Glomerular endothelial cell (primary cell): ENCODE results near the gene UAP1L1. TPM values are rescaled to one million over a fixed set of nuclear protein-coding genes. Genes with fewer than 3 reads are reported as not detected.
"Not testable (repeated sequence)": the region's sequence is repeated elsewhere in the genome, so short reads cannot be mapped to it uniquely, and the experiment has no call there.

ENCODE experiments used
- DNase-seq: peaks from one replicate; pipeline ENCODE4 v3.0.0-alpha.2; 2011; ENCODE audit warnings: low read depth, low spot score; ENCODE audit errors: extremely low read depth
- total RNA-seq: library from RNA; depleted of rRNA; stranded (reverse); fragments of >200 nt; gene quantifications from 2 replicates; pipeline ENCODE4 v1.2.3, GENCODE V29; 2015

The UAP1L1 gene
- total RNA-seq, 1 donor from 2014 or later, result 30.3 TPM

DNA sequence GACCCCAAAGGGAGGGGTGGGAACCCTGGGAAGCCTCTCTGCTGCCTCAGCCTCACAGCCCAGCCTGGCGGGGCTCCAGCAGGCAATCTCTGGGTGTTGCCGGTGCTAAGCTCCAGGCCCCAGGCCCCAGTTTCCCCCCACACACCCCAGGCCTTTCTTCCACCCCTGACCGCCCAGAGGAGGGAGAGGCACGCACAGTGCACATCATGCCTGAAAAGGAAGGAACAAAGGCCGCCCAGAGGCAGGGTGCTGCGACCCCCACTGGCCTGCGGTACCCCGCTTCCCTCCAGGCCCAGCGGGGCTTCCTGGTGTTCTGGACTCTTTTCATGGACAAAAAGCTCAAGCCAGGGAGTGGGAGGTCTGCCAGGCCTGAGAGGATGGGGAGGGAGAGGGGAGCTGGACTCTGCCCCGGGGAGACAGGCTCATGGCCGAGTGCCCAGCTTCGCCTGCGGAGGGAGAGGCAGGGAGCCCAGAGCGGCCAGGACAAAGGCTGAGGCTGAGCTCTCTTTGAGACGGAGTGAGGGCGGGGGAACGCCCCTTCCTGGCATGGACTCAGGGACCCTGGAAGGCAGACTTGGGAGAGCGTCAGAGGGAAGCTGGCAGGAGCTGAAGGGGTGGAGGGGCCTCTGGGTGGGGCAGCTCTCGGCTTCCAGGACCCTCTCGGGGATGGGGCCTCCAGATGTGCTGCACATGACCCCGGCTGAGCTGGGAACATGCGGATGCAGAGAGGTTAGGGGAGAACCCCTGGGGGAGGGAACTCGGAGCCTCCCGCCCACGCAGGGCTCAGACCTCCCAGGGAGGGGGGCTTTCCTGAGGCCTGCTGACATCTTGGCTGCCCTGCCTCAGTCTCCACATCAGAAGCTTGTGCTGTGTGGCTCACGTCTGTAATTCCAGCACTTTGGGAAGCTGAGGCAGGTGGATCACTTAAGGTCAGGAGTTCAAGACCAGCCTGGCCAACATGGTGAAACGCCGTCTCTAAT is 21.6 kb upstream of the UAP1L1 start:
- no peak for DNase-seq

DNA sequence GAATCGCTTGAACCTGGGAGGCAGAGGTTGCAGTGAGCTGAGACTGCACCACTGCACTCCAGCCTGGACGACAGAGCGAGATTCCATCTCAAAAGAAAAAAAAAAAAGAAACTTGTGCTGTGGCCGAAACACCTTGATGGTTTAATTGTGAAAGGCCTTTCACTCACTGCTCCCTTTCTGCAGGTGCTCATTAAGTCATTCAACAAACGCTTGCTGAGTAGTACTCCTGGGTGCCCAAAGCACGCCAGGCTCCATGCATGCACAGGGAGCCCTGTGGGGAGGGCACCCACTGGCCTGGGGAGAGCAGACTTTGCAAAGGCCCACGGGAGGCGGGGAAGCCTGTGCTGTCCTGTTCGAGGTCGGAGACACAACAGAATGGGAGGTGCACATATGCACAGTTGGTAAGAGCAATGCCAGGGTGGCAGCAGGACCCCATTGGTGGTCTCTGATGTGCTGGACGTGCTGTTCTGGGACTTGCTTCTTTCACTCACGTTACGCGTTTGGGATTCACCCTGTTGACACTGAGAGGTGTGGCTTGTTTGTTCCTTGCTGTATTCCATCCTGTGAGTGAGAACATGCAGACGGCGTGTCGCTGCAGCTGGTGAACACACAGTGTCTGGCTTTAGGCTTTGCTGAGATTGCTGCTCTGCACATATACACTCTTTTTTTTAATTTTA is 20.4 kb upstream of the UAP1L1 start:
- DNase-seq, result no peak

DNA sequence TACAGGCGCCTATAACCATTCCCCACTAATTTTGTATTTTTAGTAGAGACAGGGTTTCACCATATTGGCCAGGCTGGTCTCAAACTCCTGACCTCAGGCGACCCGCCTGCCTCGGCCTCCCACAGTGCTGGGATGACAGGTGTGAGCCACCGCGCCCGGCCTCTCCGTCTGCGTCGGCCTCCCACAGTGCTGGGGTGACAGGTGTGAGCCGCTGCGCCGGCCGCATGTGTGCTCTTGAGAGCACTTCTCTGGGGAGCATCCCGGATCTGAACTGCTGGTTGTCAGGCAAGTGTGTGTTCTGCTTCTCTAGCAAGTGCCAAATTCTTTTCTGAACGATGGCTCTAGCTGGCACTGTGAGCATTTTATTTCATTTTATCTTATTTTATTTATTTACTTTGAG is 19.8 kb upstream of the UAP1L1 start:
- DNase-seq, result no peak

DNA sequence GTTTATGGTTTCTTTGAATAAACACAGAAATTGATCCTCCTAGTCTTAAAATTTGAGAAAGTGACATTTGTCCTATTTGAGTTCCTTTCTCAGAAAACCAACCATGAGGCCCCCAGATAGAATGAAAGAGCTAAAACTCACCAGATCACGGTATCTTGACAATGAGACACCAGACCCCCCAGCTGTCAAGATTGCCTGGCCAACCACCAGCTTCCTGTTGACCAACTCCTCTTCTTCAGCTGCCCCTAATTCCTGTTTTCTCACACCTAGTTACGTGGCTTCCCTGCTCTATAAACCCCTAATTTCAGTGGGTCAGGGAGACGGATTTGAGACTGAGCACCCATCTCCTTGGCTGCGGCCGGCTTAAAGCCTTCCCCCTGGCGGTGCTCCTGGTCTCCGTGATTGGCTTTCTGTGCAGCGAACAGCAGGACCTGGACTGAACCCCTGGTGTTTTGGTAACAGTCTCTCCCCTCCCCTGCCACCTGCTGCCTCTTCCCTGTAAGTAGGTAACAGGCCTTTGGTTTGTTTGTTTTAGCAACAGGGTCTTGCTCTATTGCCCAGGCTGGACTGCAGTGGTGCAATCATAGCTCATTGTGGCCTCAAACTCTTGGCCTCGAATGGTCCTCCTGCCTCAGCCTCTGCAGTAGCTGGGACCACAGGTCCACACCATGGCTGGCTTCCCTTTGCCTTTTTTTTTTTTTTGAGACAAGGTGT is 18.6 kb upstream of the UAP1L1 start:
- DNase-seq, result no peak

DNA sequence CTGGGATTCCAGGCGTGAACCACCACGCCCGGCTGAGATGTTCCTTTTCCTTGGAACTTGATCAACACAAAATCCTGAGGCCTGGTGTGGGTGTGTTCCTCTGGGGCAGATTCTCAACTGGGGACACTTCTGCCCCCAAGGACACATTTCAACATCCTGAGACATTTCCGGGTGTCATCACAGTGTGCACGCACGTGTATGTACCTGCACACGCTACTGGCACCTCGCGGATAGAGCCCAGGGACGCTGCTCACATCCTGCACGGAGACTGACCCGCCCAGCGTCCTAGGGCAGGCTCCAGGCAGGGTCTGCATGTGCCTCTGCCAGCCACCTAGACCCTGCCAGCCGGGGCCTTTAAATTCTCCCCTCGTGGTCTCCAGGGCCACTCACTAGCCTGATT is 14.9 kb upstream of the UAP1L1 start:
- no peak for DNase-seq

DNA sequence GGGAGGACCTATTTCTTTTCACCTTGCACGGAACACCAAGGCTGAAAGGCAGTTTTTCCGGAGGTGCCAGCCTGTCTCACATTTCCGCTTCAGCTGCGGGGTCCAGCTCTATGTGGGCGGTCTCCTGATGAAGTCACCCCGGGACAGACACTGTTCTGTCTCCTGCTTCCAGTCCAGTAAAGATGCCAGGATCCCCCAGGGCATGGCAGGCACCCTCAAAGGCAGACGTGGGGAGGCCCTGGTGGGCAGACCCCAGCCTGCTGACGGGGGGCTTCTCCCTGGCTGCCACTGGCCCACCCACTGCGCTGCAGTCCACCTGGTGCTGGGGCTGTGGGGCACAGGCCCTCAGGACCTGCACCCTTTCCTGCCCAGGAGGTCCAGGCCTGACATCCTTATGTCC is 14.5 kb upstream of the UAP1L1 start:
- DNase-seq, result not testable (repeated sequence)

DNA sequence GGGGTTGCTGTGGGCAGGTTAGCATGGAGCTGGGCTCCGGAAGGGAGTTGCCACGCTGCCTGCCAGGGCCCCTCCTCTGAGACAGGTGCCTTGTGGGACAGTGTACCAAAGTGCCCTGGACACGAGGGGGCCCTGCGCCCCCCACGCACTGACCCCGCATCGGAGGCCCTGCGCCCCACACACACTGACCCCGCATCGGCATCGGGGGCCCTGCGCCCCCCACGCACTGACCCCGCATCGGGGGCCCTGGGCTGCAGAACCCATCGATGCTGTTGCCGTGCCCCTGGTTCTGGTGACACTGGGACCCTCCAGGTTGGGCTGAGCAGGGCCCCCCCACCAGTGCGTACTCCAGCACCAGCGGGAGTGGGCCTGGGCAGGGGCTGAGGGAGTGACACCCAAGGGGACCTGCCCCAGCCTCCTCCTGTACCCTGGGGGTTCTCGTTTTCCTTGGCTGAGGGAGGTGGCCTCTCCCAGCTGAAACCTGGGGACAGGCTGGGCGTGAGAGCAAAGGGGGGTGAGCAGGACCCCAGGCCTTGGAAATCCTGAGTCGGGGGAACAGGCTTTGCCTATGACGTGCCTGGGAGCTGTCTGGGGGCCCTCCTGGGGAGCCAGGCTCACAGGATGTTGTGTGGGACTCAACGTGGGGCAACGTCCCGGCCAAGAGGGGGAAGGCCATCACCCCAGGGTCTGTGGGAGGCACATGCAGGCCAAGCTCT is 13.8 kb upstream of the UAP1L1 start:
- no peak for DNase-seq

DNA sequence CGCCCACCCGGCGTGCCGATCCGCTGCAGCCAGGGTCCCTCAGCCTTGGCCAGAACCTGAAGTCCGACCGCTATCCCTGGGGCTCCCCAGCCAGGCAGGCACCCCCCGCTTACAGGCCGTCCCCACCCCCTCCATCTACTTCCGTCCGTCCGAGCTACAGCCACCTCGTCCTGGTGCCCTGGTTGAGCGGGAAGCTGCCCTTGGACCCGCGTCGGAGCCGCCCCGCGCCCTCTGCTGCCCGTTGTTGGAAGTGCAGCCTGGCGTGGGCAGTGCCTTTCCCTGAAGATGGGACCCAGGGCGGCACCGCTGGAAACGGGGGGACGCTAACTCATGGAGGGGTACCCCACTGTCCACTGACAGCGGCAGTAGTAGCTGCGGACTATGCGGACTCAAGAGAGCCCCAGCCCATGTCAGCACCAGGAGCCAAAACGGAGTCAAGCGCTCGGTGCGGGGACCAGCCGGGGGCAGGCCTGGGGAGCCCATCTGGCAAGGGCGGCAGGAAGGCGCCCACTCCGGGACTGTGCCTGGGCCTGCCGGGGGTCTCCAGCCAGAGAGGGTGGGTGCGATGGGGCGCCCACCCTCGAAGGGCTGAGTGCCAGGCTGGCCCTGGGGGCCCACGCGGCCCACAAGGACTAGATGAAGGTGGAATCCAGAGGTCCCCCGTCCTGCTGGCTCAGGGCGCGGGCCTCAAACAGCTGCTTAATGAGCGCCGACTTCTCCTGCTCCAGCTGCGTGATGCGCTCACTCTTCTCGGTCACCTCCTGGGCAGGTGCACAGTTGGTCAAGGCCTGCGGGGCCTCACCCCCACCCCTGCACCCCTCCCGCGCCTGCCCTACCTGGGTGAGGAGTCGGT is 13.1 kb upstream of the UAP1L1 start:
- no peak for DNase-seq

DNA sequence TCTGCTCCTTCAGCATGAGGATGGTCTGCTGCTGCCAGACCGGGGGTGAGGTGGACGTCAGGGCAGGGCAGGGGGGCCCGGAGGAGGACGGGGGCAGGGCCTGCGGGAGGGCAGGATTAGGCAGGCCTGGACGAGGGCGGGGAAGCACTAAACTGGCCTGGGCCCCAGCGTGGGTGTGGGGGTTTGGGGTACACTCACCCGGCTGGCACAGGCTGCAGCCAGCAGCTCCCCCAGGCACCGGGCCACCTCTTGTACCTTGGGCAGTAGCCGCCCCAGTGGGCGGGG is 12.5 kb upstream of the UAP1L1 start:
- no peak for DNase-seq

DNA sequence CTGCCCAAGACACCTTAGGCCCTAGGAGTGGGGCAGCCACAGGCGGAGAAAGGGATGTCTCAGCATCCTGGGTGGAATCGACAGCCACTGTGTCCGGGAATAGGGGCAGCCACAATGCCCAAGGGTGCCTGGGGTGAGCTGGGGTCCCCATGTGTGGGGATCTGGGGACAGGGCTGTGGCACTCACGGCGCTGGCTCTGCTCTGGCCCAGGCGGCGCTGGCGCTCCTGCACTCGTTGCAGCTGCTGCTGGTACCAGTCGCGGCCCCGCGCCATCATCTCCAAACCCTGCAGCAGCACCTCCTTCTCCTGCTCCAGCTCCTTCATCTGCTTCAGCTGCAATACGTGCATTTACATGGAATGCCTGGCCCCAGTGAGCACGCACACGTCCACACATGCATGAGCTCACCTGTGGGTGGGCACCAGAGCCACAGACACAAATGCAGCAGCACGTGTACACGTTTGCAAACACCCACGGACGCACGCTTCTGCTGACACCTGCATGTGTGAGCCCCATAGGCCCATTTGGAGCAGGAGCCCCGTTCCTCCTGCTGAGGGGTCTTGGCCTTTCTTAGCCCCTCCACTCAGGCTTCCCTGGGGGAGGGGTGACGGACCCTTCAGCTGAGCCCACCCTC is 11.9 kb upstream of the UAP1L1 start:
- DNase-seq, result no peak

DNA sequence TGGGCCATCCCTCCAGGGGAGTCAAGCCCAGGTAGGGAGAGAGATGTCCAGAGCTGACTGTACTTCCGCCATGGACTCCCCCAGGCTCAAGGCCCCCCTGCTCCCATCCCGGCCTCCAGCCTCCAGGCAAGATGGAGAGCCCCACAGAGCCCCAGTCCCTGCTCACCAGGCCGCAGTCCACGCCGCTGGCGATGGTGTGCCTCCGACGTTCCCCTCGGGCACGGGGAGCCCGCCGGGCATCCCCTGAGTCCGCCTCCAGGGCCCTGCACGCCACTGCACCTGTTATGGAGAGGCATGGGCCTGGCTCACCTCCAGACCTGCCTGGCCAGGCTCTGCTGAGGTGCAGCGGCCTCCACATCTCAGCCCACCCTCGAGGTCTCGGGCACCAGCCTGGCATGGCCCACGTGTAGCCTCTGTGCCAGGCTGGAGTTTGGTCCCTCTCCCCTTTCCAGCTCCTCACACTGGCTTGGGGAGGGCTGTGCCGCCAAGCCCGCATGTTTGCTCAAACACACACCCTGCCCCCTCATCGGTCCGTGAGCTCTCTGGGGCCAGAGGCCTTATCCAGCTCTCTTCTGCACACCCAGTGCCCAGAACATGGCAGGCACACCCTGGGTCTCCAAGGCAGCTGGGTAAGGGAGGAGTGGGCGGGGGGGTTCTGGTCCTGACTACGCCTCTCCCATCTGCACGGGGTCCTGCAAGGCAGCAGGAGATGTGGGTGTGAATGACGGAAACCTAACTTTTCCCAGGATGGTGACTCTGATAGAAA is 11.0 kb upstream of the UAP1L1 start:
- no peak for DNase-seq

DNA sequence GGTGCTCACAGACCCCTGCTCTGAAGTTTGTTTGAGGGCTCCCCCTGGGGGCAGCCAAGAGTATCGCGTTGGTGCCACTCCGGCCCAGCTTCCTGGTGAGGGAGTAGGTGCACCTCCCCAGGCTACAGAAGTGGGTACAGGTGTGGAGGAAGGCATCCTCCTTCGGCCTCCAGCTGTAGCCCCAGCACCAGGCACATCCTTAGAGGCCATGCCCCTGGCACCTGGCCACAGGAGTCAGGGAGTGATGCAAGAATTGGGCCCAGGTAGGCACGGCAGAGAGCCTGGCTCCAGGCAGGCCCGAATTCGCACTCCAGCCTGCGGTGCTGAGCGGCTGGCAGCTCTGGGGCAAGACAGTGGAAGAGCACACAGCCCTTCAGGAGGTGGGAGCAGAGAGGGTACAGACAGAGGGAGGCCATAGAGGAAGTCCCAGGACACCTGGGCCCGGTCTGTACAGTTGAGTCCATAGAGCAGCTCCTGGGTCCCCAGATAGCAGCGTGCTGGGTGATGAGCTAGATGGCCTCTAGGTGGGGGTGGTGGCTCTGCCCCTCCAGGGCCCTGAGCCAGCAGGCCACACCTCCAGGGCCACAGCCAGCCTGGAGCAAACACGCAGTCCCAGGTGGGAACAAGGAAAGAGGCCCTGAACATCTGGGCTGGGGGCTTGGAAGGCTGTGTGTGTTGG is 9.3 kb upstream of the UAP1L1 start:
- DNase-seq, result no peak

DNA sequence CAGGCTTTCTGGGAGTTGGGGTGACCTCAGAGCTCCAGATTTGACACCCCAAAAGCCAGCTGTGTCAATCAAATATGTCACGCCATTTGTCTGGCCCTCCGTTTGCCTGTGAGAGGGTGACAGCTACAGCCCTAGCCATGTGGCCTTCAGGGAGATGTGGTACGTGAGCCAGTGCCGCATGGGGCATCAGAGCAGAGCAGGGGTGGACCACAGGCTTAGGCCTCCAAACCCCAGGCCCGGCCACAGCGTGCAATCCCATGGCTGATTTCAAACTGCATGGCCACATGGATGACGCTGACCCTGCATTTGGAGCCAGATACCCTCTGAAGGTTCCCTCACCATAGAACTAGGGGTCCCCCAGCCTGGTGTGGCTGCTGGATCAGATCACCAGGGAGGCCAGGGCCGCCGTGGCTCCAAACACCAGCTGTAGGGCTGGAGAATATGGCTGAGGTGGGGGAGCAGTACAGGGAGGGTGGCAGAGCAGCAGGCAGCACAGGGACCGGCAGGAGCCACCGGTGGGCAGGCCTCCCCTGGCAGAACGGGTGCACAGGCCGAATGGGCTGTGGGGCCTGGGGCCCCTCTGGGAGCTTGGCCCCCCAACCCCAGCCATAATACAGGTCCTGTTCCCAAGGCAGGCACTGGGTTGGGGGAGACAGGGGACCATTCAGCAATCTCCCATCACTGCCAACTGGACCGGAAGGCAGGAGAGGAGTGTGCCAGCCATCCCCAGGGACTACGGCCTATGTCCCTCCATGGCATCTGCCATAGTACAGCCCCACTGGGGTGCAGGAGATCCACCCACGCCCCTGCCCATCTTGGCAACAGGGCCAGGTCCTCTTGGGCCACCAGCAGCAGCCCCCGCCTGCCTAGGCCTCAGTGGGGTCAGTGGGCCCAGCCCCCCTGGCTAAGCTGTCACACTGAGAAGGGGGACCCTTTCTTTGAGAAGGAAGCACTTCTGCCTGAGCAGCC is 8.5 kb upstream of the UAP1L1 start:
- no peak for DNase-seq

DNA sequence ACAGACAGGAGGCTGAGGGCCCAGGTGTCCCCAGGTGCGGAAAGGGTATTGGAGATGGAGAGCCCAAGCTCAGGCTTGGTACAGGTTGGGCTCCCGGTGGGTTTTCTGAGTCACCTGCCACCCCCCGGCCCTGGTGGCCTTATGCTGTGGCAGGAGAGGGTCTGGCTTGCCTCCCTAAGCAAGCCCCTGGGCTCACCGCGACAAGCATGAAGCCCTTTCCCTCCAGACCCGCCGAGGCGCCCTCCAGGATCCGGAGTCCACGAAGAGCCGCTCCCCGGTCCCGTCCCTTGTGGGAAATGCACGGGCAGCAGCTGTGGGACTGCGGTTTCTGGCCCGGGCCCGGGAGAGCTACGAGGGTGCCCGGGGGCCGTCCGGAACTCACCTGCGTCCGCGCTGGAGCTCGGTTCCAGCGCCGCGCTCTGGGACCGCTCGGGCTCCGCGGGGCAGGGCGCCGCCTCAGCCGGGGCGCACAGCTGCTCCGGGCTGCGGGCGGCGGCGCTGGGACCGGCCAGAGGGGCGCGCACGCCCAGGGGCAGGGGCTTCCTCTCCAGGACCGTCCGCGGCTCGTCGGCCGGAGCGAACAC is 7.7 kb upstream of the UAP1L1 start:
- no peak for DNase-seq

DNA sequence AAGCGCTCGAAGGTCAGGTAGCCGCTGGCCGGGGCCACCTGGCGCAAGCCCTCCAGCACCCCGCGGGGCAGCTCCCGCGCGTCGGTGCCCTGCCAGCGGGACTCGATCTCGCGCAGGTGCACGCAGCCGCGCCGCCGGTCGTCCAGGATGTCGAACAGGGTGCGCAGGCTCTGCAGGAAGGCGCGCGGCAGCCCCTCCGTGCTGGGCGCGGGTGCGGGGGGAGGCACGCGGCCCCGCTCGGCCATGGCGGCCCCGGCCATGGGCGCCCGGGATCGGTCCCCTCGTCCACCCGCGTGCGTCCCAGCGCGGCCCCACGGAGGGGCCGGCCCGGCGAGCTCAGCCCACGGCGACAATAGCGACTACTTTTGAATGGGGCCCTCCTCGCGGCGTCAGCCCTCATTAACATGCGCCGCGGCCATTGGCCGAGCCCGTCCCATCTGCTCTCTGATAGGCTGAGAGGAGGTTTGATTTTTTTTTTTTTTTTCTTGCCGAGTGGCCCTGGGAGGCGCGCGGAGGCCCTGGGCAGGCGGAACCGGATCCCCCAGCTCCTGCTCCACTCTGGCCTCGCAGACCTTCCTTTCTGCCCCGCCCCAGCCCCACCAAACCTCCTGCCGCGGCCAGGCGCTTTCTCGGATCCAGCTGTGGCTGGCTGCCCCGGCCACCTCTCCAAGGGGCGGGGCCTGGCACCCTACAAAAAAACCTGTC is 7.0 kb upstream of the UAP1L1 start, which contains the start of gene SAPCD2:
Gene SAPCD2, minus strand, starts transcription at position 357 of the 705 bp plus-strand sequence. Its CDS starts 97 bp downstream, at position 260.
- no peak for DNase-seq

DNA sequence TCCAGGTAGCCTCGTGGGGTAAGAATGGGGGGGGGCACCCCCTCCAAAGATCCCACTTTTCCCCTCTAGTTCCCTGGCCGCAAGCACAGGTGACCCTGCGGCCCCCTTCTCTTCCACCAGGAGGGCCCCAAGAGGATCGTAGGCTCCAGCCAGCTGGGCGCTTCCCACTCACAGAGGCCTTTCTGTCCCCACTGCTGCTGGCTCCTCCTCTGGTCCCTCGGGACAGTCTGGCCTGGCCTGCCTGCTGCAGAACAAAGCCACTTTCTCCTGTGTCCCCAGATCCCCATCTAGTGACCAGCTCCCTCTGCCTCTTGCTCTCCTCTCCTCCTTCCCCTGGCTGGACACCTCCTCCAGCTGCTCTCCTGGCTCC is 6.4 kb upstream of the UAP1L1 start:
- DNase-seq, result no peak
